ENCODE measurements around the gene PRR16. TPM values are rescaled to one million over a fixed set of nuclear protein-coding genes. Genes with fewer than 3 reads are reported as not detected.
A peak's percentile ranks its signal among the peaks of the same experiment; 100 is the strongest.

The PRR16 gene
- total RNA-seq, 1 donor, result 22.1 TPM

- no peak overlapping the region for H3K4me3 ChIP-seq (ENCODE audit: low read depth, low read length)
- no peak for TF ChIP-seq CTCF (IDR thresholded peaks at IDR 0.05; ENCODE audit: insufficient read depth, low read length)
- peak; percentile 85 for DNase-seq (ENCODE audit: low read depth)
These were observed 150.6 kb downstream of the PRR16 start for GRCh38 chr5:120614531-120615180.

DNA sequence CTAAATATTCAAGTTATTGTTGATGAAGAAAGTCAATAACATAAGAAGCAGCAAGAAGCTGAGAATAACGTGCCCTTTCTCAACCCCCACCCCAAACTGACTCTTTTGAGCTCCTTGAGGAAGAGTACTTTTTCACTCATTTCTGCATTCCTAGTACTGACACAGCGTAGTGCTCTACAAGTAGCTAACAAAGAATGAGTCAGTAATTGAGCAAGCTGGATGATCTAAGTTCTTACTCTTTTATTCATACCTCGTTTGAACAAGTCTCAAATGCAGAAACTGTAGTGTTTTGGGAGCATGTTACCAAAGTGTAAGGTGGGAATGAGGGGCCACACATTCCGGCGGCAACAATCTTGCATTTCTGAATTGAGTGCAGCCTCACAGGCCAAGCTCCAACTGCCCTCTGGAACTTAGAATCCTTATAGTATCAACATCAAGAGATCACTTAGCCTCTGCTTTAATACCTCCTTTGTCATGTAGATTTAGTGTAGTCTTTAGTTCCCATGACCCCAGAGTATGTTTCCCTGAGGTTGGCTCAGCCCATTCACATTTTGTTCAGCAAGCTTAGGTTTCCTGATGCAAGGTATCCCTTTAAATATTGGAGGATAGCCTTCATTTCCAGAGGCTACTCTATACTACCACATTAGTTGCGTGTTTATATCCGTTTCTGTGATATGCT is 152.0 kb downstream of the PRR16 start:
- no peak for TF ChIP-seq CTCF (IDR thresholded peaks at IDR 0.05; ENCODE audit: insufficient read depth, low read length)
- H3K4me3 ChIP-seq (ENCODE audit: low read depth, low read length), result no peak overlapping the region
- DNase-seq (ENCODE audit: low read depth), result peak; percentile 88

DNA sequence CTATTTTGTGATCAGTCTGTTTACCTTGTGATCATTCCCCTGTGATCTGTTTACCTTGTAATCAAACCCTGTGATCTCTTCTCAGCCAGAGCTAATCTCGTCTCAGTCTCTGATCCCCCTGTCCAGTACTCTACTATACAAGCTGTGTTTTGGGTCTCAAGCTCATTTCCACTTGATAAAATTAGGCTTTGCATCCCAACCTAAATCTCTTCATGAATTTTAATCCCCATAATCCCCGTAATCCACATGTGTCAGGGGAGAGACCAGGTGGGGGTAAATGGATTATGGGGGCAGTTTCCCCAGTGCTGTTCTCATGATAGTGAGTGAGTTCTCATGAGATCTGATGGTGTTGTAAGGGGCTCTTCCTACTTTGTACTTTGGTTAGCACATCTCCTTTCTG is 157.2 kb downstream of the PRR16 start:
- no peak for TF ChIP-seq CTCF (IDR thresholded peaks at IDR 0.05; ENCODE audit: insufficient read depth, low read length)
- DNase-seq (ENCODE audit: low read depth), result no peak
- no peak overlapping the region for H3K4me3 ChIP-seq (ENCODE audit: low read depth, low read length)

- no peak for TF ChIP-seq CTCF (IDR thresholded peaks at IDR 0.05; ENCODE audit: insufficient read depth, low read length)
- DNase-seq (ENCODE audit: low read depth), result peak; percentile 90
- peak overlapping the region; percentile 45 for H3K4me3 ChIP-seq (ENCODE audit: low read depth, low read length)
These were observed 160.0 kb downstream of the PRR16 start for GRCh38 chr5:120624021-120624563.

GRCh38 chr5:120628156-120628555 is 164.1 kb downstream of the PRR16 start:
- DNase-seq (ENCODE audit: low read depth), result no peak
- no peak overlapping the region for H3K4me3 ChIP-seq (ENCODE audit: low read depth, low read length)
- TF ChIP-seq CTCF (IDR thresholded peaks at IDR 0.05; ENCODE audit: insufficient read depth, low read length), result no peak

GRCh38 chr5:120630550-120630949 is 166.4 kb downstream of the PRR16 start:
- no peak for TF ChIP-seq CTCF (IDR thresholded peaks at IDR 0.05; ENCODE audit: insufficient read depth, low read length)
- H3K4me3 ChIP-seq (ENCODE audit: low read depth, low read length), result no peak overlapping the region
- DNase-seq (ENCODE audit: low read depth), result no peak
